Heart left ventricle (tissue), 16 donors: ENCODE results near the gene CENPH. TPM values are rescaled to one million over a fixed set of nuclear protein-coding genes. Genes with fewer than 3 reads are reported as not detected.
"Not testable (repeated sequence)": the region's sequence is repeated elsewhere in the genome, so short reads cannot be mapped to it uniquely, and the experiment has no call there.

ENCODE experiments used
- ATAC-seq, 4 donors: fragments of 200-7000 bp; cut with Tn5 transposase; one replicate each; pipeline ENCODE4 v1.9.1; 2020 to 2022; ENCODE audit warnings: moderate library complexity in 4 of 4, mild to moderate bottlenecking in 3 of 4, moderate number of reproducible peaks in 1 of 4
- DNase-seq, 5 donors: peaks; one replicate each; pipeline ENCODE4 v3.0.0-alpha.2; 2020
- H3K27ac ChIP-seq, 12 donors: fragments of 200-600 bp; sonication (generic) in 4 of 12; one replicate each; pipeline versions ENCODE4 v1.5.0 to v1.8.0; 2016 to 2022; ENCODE audit warnings: mild to moderate bottlenecking in 2 of 12
- H3K27me3 ChIP-seq, 9 donors: fragments of 200-600 bp; sonication (generic) in 2 of 9; one replicate each; pipeline versions ENCODE4 v1.5.1 to v1.8.0; 2016 to 2022; ENCODE audit warnings: mild to moderate bottlenecking in 3 of 9
- H3K36me3 ChIP-seq, 9 donors: fragments of 200-600 bp; sonication (generic) in 2 of 9; one replicate each; pipeline versions ENCODE4 v1.5.0 to v1.8.0; 2018 to 2022; ENCODE audit warnings: mild to moderate bottlenecking in 2 of 9
- H3K4me1 ChIP-seq, 12 donors: fragments of 200-600 bp; sonication (generic) in 4 of 12; one replicate each; pipeline versions ENCODE4 v1.5.0 to v1.8.0; 2016 to 2022; ENCODE audit warnings: mild to moderate bottlenecking in 3 of 12
- H3K4me3 ChIP-seq, 12 donors: fragments of 200-600 bp; sonication (generic) in 4 of 12; one replicate each; pipeline versions ENCODE4 v1.5.0 to v1.8.0; 2017 to 2022; ENCODE audit warnings: mild to moderate bottlenecking in 9 of 12, moderate library complexity in 4 of 12
- H3K9me3 ChIP-seq, 12 donors: fragments of 200-600 bp; sonication (generic) in 4 of 12; one replicate each; pipeline versions ENCODE4 v1.5.0 to v1.8.0; 2016 to 2022; ENCODE audit warnings: mild to moderate bottlenecking in 1 of 12
- POLR2A ChIP-seq, 2 donors: fragments of 450-650 bp; IDR thresholded peaks; one replicate each; pipeline ENCODE4 v1.6.1; 2017; ENCODE audit warnings: antibody characterized with exemption in 2 of 2, mild to moderate bottlenecking in 2 of 2, moderate library complexity in 2 of 2
- WGBS, 4 donors: extraction: QIAGEN DNeasy Blood & Tissue Kit in 2 of 4; methylation state at CpG; one replicate each; pipeline versions ENCODE4 v1.1.5 to v1.1.7; 2013 to 2018; 5-methylcytosine and 5-hydroxymethylcytosine counted together
- intact Hi-C, 10 donors: fragments of 100-400 bp; cut with DNase I; formaldehyde crosslinking; loops; one replicate each; pipeline versions ENCODE4 v1.11.1 to v1.14.2; 2022
- long read RNA-seq, 3 donors: library from polyadenylated mRNA; unstranded; transcript quantifications; one replicate each; pipeline ENCODE4 v2.0.0, GENCODE V29; 2020 to 2021
- polyA plus RNA-seq, 2 donors: library from polyadenylated mRNA; stranded (reverse); fragments of 200-250 nt; gene quantifications; one replicate each; pipeline ENCODE4 v1.2.3, GENCODE V29; 2013
- total RNA-seq, 9 donors: library from RNA; depleted of rRNA in 2 of 9; stranded (reverse); fragments of >200 nt in 2 of 9; fragmentation: NEBNext Ultra II Directional in 3 of 9; extraction: Animal tissue kit (Norgen Biotek cat#: 25700) in 3 of 9; gene quantifications; one replicate each; pipeline versions ENCODE4 v1.1.0 to v1.2.4, GENCODE V29; 2016 to 2023
- TF ChIP-seq, protein P1 (sequence below), 12 donors: fragments of 200-600 bp; sonication (generic) in 4 of 12; IDR thresholded peaks; one replicate each; pipeline versions ENCODE4 v1.5.0 to v1.8.0; 2018 to 2022; ENCODE audit warnings: antibody characterized with exemption in 12 of 12, mild to moderate bottlenecking in 5 of 12
- donor health status: ischemic (EF 13 %, LVEDD 7.1; RV severe dilation, severe dysfunction).
- donor health status: healthy with polysubstance abuse.
- donor health status: DM: no; HTN: yes; CAD: no.
- donor health status: DM: no; HTN: no; CAD: no.
- donor health status: ischemic (EF 25% LVEDD 6.9; RV normal size, moderate dysfunction).
- donor health status: ischemic (EF 25% LVEDD 5.7; RV mildly dilated, moderate dysfunction).
- donor health status: healthy.
- donor health status: DM: yes; HTN: yes; CAD: no.
- donor health status: ischemic (EF 35%, LVEDD 5.7; RV mildly dilated, moderate dysfunction).
- donor health status: nonischemic (EF 11% LVEDD 7.7; RV severe dilation, severe dysfunction).
- donor health status: DM: yes; HTN: yes; CAD: no.
- donor health status: PGD.
- donor health status: ischemic (EF 29% LVEDD 5.4; RV normal size, mild dysfunction).
- donor health status: nonischemic (EF 23%, LVEDD 6.1; RV moderate dilation, normal function).

Gene CENPH, protein sequence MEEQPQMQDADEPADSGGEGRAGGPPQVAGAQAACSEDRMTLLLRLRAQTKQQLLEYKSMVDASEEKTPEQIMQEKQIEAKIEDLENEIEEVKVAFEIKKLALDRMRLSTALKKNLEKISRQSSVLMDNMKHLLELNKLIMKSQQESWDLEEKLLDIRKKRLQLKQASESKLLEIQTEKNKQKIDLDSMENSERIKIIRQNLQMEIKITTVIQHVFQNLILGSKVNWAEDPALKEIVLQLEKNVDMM
- total RNA-seq, result 1 to 10 TPM; 1.1 to 6.9 (median 2.7) TPM
- polyA plus RNA-seq, result 1 to 10 TPM; 2.0 to 3.8 TPM
- long read RNA-seq, donor 1, transcript CENPH-201 (9 exons, 1,389 nt), result major isoform, 7 of 7 reads
- long read RNA-seq, donor 1, partial matches to known transcripts, result 0 of 7 reads
- long read RNA-seq, donor 1, other reads (novel, unspliced or antisense), result 0 of 7 reads
- long read RNA-seq, donor 2, transcript CENPH-201 (9 exons, 1,389 nt), result major isoform, 18 of 20 reads
- long read RNA-seq, donor 2, partial matches to known transcripts, result 1 of 20 reads
- long read RNA-seq, donor 2, other reads (novel, unspliced or antisense), result 1 of 20 reads
- long read RNA-seq, donor 3, transcript CENPH-201 (9 exons, 1,389 nt), result major isoform, 7 of 7 reads
- long read RNA-seq, donor 3, partial matches to known transcripts, result 0 of 7 reads
- long read RNA-seq, donor 3, other reads (novel, unspliced or antisense), result 0 of 7 reads

DNA sequence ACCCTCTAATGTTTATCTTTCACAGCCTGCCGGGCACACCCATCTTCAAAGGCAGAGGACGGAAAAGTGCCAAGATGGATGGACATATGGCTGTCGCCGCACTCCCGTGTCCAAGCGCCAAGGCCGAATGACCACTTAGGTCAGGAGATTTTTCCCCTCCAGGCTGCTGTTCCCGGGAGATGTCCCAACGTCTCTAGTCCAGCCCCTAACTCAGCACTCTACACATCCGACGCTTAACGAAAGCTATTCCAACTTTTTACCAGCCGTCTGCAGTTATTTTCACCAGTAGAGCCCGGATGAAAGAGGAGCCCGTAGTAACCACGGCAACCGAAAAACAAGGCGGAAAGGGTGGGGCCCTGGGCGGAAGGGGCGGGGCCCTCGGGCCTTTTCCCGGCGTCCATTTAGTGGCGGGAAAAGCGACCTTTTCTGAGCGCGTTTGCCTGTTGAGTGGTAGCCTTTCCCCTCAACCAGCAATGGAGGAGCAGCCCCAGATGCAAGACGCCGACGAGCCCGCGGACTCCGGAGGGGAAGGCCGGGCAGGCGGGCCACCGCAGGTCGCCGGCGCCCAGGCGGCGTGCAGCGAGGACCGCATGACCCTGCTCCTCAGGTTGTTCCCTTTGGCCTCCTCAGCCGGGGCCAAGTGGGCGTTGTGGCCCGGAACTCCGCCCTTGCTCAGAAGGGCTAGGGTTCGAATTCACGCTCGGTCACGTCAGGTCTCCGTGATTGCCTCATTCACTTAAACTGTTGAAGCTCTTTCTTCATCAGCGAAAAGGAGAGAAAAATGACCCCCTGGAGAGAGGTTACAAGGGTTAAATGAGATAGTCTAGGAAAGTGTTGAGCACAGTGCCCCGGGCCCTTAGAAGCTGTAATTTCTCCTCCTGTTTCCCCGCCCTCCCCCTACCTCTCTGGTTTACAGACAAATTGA, at the start of gene CENPH:
TSS of gene CENPH (plus strand) at position 422 of the 925 bp plus-strand sequence. CDS start at position 474, 52 bp downstream.
- TF ChIP-seq, protein P1, sequence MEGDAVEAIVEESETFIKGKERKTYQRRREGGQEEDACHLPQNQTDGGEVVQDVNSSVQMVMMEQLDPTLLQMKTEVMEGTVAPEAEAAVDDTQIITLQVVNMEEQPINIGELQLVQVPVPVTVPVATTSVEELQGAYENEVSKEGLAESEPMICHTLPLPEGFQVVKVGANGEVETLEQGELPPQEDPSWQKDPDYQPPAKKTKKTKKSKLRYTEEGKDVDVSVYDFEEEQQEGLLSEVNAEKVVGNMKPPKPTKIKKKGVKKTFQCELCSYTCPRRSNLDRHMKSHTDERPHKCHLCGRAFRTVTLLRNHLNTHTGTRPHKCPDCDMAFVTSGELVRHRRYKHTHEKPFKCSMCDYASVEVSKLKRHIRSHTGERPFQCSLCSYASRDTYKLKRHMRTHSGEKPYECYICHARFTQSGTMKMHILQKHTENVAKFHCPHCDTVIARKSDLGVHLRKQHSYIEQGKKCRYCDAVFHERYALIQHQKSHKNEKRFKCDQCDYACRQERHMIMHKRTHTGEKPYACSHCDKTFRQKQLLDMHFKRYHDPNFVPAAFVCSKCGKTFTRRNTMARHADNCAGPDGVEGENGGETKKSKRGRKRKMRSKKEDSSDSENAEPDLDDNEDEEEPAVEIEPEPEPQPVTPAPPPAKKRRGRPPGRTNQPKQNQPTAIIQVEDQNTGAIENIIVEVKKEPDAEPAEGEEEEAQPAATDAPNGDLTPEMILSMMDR (IDR thresholded peaks at IDR 0.05), result no peak
- TF ChIP-seq POLR2A (IDR thresholded peaks at IDR 0.05), result peak in 1 of 2 donors; percentile 17
- intact Hi-C loops, result loop anchor here in 3 of 10 donors (1.0 to 10.0 kb wide), 5 partner anchors 23 to 145 kb away; partner anchors contain the start of genes CCDC125 (in 1 of the 3), CCNB1 (in 1 of the 3) and CDK7 (in 1 of the 3)
- Histone ChIP-seq H3K36me3 (no peaks in the 10 kb centered on the region), H3K4me3 (peak within 1 kb of the TSS; percentile 58 to 95 (median 80)), H3K27ac (peak within 1 kb of the TSS in 11 of 12 donors; percentile 49 to 80 (median 68)), H3K9me3 (no peaks in the 10 kb centered on the region), H3K4me1 (peaks cover 0 to 17% (median 10%) of the 10 kb centered on the region in 12 donors), H3K27me3 (no peaks in the 10 kb centered on the region)
- ATAC-seq (peak; percentile 97 to 100 (median 99)), DNase-seq (peak; percentile 87 to 91 (median 89))
- 0 to 2% (median 1%) methylated on average over 32 to 55 of the region's 55 CpGs for WGBS, 4 donors

DNA sequence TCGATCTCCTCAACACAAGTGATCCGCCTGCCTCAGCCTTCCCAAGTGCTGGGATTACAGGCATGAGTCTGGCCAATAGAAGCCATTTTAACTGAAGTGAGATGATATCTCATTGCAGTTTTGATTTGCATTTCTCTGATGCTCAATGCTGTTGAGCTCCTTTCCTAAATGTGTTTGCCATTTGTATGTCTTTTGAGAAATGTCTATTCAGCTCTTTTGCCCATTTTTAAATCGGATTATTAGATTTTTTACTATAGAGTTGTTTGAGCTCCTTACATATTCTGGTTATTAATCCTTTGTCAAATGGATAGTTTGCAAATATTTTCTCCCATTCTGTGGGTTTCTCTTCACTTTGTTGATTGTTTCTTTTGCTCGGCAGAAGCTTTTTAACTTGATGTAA, 49.1 kb upstream of the CENPH start:
- H3K27ac ChIP-seq, H3K4me1 ChIP-seq, DNase-seq, H3K4me3 ChIP-seq, ATAC-seq, H3K36me3 ChIP-seq, H3K27me3 ChIP-seq, intact Hi-C loops: not testable (repeated sequence)
- peaks cover 0 to 16% (median 3%) of the 10 kb centered on the region in 12 donors for H3K9me3 ChIP-seq
- WGBS, 4 donors, result 92 to 96% (median 94%) methylated on average over 4 of the region's 4 CpGs

DNA sequence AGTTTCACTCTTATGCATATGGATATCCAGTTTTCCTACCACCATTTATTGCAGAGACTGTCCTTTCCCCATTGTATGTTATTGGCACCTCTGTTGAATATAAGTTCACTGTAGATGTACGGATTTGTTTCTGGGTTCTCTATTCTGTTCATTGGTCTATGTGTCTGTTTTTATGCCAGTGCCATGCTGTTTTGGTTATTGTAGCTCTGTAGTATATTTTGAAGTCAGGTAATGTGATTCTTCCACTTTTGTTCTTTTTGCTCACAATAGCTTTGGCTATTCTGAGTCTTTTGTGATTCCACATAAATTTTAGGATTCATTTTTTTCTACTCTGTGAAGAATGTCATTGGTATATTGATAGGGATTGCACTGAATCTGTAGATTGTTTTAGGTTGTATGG, 48.6 kb upstream of the CENPH start:
- ATAC-seq, result no peak
- 67 to 83% (median 70%) methylated on average over 1 of the region's 1 CpG for WGBS, 4 donors
- Histone ChIP-seq H3K27me3 (no peaks in the 10 kb centered on the region), H3K9me3 (peaks cover 0 to 16% (median 3%) of the 10 kb centered on the region in 12 donors), H3K4me1 (no peaks in the 10 kb centered on the region), H3K36me3 (no peaks in the 10 kb centered on the region), H3K4me3 (no peak overlapping the region), H3K27ac (no peak overlapping the region)
- no peak for DNase-seq
- no peak for TF ChIP-seq POLR2A (IDR thresholded peaks at IDR 0.05)
- TF ChIP-seq, protein P1 (IDR thresholded peaks at IDR 0.05), result no peak
- intact Hi-C loops, result no loop called here

DNA sequence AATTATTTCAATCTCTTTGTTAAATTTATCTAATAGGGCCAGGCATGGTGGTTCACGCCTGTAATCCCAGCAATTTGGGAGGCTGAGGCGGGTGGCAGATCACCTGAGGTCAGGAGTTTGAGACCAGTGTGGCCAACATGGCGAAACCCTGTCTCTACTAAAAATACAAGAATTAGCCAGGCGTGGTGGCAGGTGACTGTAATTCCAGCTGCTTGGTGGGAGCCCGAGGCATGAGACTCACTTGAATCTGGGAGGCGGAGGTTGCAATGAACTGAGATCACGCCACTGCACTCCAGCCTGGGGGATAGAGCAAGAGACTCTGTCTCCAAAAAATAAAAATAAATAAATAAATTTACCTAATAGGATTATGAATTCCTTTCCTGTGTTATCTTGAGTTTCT, 40.8 kb upstream of the CENPH start:
- intact Hi-C loops, DNase-seq, H3K4me1 ChIP-seq, H3K9me3 ChIP-seq, H3K36me3 ChIP-seq, ATAC-seq, H3K27ac ChIP-seq, H3K27me3 ChIP-seq, H3K4me3 ChIP-seq: not testable (repeated sequence)
- WGBS, 4 donors, result 94 to 98% (median 96%) methylated on average over 7 of the region's 7 CpGs
